ENCODE results near the gene CDH15. TPM values are rescaled to one million over a fixed set of nuclear protein-coding genes. Genes with fewer than 3 reads are reported as not detected.
A peak's percentile ranks its signal among the peaks of the same experiment; 100 is the strongest.

The CDH15 gene
- total and polyA plus RNA-seq, 2 of the 13 experiments (the other 11 are each of a cell fraction or from before 2014, with no cell fraction given) = 0.74 to 2.2 TPM

DNA sequence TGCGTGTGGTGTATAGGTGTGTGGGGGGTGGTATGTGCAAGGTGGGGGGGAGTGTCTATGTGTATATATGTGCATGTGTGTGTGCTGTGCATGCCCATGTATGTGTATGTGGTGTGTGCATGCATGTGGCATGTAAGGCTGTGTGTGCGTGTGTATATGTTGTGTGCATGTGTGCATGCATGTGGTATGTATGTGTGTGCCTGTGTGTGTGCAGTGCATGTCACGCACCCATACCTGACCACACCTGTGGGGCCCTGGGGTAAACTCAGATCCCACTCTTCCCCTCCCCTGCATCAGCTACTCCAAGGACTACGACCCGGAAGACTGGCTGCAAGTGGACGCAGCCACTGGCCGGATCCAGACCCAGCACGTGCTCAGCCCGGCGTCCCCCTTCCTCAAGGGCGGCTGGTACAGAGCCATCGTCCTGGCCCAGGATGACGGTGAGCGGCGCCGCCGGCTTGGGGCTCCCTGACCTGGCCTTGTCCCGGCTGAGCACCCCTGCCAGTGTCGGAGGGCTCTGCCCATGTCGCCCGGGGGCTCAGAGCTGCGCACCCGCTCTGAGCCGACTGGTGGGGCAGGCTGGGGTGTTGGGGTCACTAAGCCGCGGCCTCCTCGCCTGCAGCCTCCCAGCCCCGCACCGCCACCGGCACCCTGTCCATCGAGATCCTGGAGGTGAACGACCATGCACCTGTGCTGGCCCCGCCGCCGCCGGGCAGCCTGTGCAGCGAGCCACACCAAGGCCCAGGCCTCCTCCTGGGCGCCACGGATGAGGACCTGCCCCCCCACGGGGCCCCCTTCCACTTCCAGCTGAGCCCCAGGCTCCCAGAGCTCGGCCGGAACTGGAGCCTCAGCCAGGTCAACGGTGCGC is 19.7 kb downstream of the CDH15 start (continued):
- TF ChIP-seq ATRX (CRISPR knock-in tag; IDR thresholded peaks at IDR 0.05; ENCODE audit: borderline replicate concordance) (no peak), NFRKB (IDR thresholded peaks at IDR 0.05) (no peak), GLI4 (CRISPR knock-in tag; IDR thresholded peaks at IDR 0.05; ENCODE audit: borderline replicate concordance) (no peak), ZNF609 (CRISPR knock-in tag; IDR thresholded peaks at IDR 0.05; ENCODE audit: borderline replicate concordance) (no peak), ZMYM3 (CRISPR knock-in tag; IDR thresholded peaks at IDR 0.05) (peak; percentile 64; the same call in 1 of the 2 replicates), CHD2 (IDR thresholded peaks at IDR 0.05; ENCODE audit: low read depth, low read length) (peak; percentile 28; the same call in 1 of the 2 replicates), GPBP1L1 (CRISPR knock-in tag; IDR thresholded peaks at IDR 0.05) (no peak), ZFYVE20 (CRISPR knock-in tag; IDR thresholded peaks at IDR 0.05; ENCODE audit: borderline replicate concordance, low read depth) (no peak), ZNF589 (CRISPR knock-in tag; conservative IDR thresholded peaks at IDR 0.05) (peak; percentile 95), CREB1 (IDR thresholded peaks at IDR 0.05) (no peak), CREB1 (CRISPR knock-in tag; IDR thresholded peaks at IDR 0.05) (no peak), KDM3A (CRISPR knock-in tag; IDR thresholded peaks at IDR 0.05; ENCODE audit: low read depth) (no peak; the same call in 1 of the 2 replicates), ZNF354B (CRISPR knock-in tag; IDR thresholded peaks at IDR 0.05) (no peak), ZNF556 (CRISPR knock-in tag; IDR thresholded peaks at IDR 0.05; ENCODE audit: borderline replicate concordance) (no peak)
- TF ChIP-seq, protein P1, sequence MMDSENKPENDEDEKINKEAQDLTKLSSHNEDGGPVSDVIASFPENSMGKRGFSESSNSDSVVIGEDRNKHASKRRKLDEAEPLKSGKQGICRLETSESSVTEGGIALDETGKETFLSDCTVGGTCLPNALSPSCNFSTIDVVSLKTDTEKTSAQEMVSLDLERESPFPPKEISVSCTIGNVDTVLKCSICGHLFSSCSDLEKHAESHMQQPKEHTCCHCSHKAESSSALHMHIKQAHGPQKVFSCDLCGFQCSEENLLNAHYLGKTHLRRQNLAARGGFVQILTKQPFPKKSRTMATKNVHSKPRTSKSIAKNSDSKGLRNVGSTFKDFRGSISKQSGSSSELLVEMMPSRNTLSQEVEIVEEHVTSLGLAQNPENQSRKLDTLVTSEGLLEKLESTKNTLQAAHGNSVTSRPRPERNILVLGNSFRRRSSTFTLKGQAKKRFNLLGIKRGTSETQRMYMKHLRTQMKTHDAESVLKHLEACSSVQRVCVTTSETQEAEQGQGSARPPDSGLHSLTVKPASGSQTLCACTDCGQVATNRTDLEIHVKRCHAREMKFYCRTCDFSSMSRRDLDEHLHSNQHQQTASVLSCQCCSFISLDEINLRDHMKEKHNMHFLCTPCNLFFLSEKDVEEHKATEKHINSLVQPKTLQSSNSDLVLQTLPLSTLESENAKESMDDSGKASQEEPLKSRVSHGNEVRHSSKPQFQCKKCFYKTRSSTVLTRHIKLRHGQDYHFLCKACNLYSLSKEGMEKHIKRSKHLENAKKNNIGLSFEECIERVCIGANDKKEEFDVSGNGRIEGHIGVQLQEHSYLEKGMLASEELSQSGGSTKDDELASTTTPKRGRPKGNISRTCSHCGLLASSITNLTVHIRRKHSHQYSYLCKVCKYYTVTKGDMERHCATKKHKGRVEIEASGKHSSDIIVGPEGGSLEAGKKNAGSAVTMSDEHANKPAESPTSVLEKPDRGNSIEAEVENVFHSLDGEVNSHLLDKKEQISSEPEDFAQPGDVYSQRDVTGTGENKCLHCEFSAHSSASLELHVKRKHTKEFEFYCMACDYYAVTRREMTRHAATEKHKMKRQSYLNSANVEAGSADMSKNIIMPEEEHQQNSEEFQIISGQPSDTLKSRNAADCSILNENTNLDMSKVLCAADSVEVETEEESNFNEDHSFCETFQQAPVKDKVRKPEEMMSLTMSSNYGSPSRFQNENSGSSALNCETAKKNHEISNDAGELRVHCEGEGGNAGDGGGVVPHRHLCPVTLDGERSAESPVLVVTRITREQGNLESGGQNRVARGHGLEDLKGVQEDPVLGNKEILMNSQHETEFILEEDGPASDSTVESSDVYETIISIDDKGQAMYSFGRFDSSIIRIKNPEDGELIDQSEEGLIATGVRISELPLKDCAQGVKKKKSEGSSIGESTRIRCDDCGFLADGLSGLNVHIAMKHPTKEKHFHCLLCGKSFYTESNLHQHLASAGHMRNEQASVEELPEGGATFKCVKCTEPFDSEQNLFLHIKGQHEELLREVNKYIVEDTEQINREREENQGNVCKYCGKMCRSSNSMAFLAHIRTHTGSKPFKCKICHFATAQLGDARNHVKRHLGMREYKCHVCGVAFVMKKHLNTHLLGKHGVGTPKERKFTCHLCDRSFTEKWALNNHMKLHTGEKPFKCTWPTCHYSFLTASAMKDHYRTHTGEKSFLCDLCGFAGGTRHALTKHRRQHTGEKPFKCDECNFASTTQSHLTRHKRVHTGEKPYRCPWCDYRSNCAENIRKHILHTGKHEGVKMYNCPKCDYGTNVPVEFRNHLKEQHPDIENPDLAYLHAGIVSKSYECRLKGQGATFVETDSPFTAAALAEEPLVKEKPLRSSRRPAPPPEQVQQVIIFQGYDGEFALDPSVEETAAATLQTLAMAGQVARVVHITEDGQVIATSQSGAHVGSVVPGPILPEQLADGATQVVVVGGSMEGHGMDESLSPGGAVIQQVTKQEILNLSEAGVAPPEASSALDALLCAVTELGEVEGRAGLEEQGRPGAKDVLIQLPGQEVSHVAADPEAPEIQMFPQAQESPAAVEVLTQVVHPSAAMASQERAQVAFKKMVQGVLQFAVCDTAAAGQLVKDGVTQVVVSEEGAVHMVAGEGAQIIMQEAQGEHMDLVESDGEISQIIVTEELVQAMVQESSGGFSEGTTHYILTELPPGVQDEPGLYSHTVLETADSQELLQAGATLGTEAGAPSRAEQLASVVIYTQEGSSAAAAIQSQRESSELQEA (CRISPR knock-in tag; IDR thresholded peaks at IDR 0.05; ENCODE audit: not compliant biosample characterization) = no peak
